Ovary (tissue), 3 donors: ENCODE data around the gene LRP1-AS.

Experiments used
- CTCF ChIP-seq, 3 donors: fragments of 450-650 bp in 2 of 3; fragments of 200-600 bp in 1 of 3; IDR thresholded peaks; one replicate each; pipeline versions ENCODE4 v1.5.1 to v1.8.0; 2016 to 2022; ENCODE audit warnings: antibody characterized with exemption in 3 of 3, mild to moderate bottlenecking in 1 of 3
- EP300 ChIP-seq: sonication (generic); formaldehyde crosslinking; IDR thresholded peaks from one replicate; pipeline ENCODE4 v1.6.1; 2017; ENCODE audit warnings: antibody characterized with exemption
- POLR2A ChIP-seq: fragments of 450-650 bp; IDR thresholded peaks from one replicate; pipeline ENCODE4 v1.6.1; 2017; ENCODE audit warnings: antibody characterized with exemption, mild to moderate bottlenecking, moderate library complexity
- donor health status: DM: no; HTN: no; CAD: no.

- no peak for TF ChIP-seq EP300
- no peak for TF ChIP-seq CTCF (IDR thresholded peaks at IDR 0.05)
- TF ChIP-seq POLR2A, result no peak
Measured at GRCh38 chr12:57179331-57180086, 32.1 kb upstream of the LRP1-AS start.
